GM23338 (cell line): ENCODE measurements around the gene CCDC6. TPM values are rescaled to one million over a fixed set of nuclear protein-coding genes. Genes with fewer than 3 reads are reported as not detected.

Source experiments
- ATAC-seq: fragments of 200-7000 bp; cut with Tn5 transposase; 3 replicates; pipeline ENCODE4 v1.9.1; 2020
- DNase-seq: peaks from one replicate; pipeline ENCODE4 v3.0.0-alpha.2; 2015; ENCODE audit warnings: low spot score
- H2AFZ ChIP-seq: fragments of 200-600 bp; sonication (generic); 2 replicates; pipeline ENCODE4 v1.8.0; 2016; ENCODE audit warnings: antibody characterized with exemption, mild to moderate bottlenecking, moderate library complexity
- H3F3A ChIP-seq: fragments of 200-600 bp; sonication (generic); replicated peaks from 2 replicates; pipeline ENCODE4 v1.8.0; 2017; ENCODE audit warnings: antibody characterized with exemption, mixed run types, low read depth
- H3K27ac ChIP-seq: fragments of 200-600 bp; sonication (generic); 2 replicates; pipeline ENCODE4 v1.6.1; 2016; ENCODE audit warnings: low read depth
- H3K27me3 ChIP-seq: fragments of 200-600 bp; sonication (generic); 2 replicates; pipeline ENCODE4 v1.8.0; 2016; ENCODE audit warnings: mild to moderate bottlenecking, mixed run types, moderate library complexity; ENCODE audit not compliant: insufficient read depth
- H3K36me3 ChIP-seq: fragments of 200-600 bp; sonication (generic); 2 replicates; pipeline ENCODE4 v1.8.0; 2016; ENCODE audit warnings: mild to moderate bottlenecking; ENCODE audit not compliant: insufficient read depth
- H3K4me1 ChIP-seq: fragments of 200-600 bp; sonication (generic); 2 replicates; pipeline ENCODE4 v1.8.0; 2016; ENCODE audit warnings: mild to moderate bottlenecking, moderate library complexity; ENCODE audit not compliant: insufficient read depth
- H3K4me2 ChIP-seq: fragments of 200-600 bp; sonication (generic); 2 replicates; pipeline ENCODE4 v1.7.1; 2017; ENCODE audit warnings: mixed run types
- H3K4me3 ChIP-seq: fragments of 200-600 bp; sonication (generic); 2 replicates; pipeline ENCODE4 v1.6.1; 2016; ENCODE audit warnings: mixed run types
- H3K79me2 ChIP-seq: fragments of 200-600 bp; sonication (generic); replicated peaks from 2 replicates; pipeline ENCODE4 v1.8.0; 2017; ENCODE audit warnings: mild to moderate bottlenecking; ENCODE audit not compliant: insufficient read depth
- H3K9me2 ChIP-seq: fragments of 200-600 bp; sonication (generic); 2 replicates; pipeline ENCODE4 v1.8.0; 2017; ENCODE audit not compliant: insufficient read depth
- H4K20me1 ChIP-seq: fragments of 200-600 bp; sonication (generic); replicated peaks from 2 replicates; pipeline ENCODE4 v1.8.0; 2017; ENCODE audit warnings: mild to moderate bottlenecking; ENCODE audit not compliant: insufficient read depth
- H3K27ac Mint-ChIP-seq: 2 replicates; pipeline ENCODE4 v1.8.0; 2020; ENCODE audit warnings: inconsistent platforms, mild to moderate bottlenecking, moderate library complexity, mixed read lengths
- H3K27me3 Mint-ChIP-seq: 3 replicates; pipeline ENCODE4 v1.8.0; 2022; ENCODE audit warnings: low read depth, mild to moderate bottlenecking, moderate library complexity, mixed read lengths, inconsistent platforms; ENCODE audit not compliant: insufficient read depth, poor library complexity
- H3K36me3 Mint-ChIP-seq: 3 replicates; pipeline ENCODE4 v1.8.0; 2021; ENCODE audit warnings: low read depth, mild to moderate bottlenecking, inconsistent platforms, moderate library complexity, mixed read lengths
- H3K4me1 Mint-ChIP-seq: 3 replicates; pipeline ENCODE4 v1.8.0; 2020; ENCODE audit warnings: mild to moderate bottlenecking, inconsistent platforms, mixed read lengths
- H3K4me3 Mint-ChIP-seq: 3 replicates; pipeline ENCODE4 v1.8.0; 2021; ENCODE audit warnings: moderate library complexity, mild to moderate bottlenecking, inconsistent platforms, mixed read lengths
- H3K9me3 Mint-ChIP-seq: 3 replicates; pipeline ENCODE4 v1.8.0; 2020; ENCODE audit warnings: moderate library complexity, mild to moderate bottlenecking, inconsistent platforms, mixed read lengths
- CTCF ChIP-seq, 2 experiments: fragments of 200-600 bp in 1 of 2; sonication (generic) in 1 of 2; conservative IDR thresholded peaks; 2 replicates each; pipeline versions ENCODE4 v1.5.1 to v1.6.1; 2016 to 2017; ENCODE audit warnings: antibody characterized with exemption in 2 of 2, low read depth in 2 of 2, mild to moderate bottlenecking in 2 of 2, moderate library complexity in 1 of 2
- ETS1 ChIP-seq: IDR thresholded peaks from 2 replicates; pipeline ENCODE4 v1.6.1; 2016; ENCODE audit warnings: antibody characterized with exemption
- EZH2 ChIP-seq: fragments of 200-600 bp; sonication (generic); IDR thresholded peaks from one replicate; pipeline ENCODE4 v1.8.0; 2017; ENCODE audit warnings: antibody characterized with exemption, mild to moderate bottlenecking, low read depth; ENCODE audit not compliant: unreplicated experiment
- EZH2phosphoT487 ChIP-seq: fragments of 200-600 bp; sonication (generic); IDR thresholded peaks from one replicate; pipeline ENCODE4 v1.8.1; 2018; ENCODE audit warnings: antibody characterized with exemption; ENCODE audit not compliant: unreplicated experiment
- JUNB ChIP-seq: IDR thresholded peaks from one replicate; pipeline ENCODE4 v1.6.1; 2016; ENCODE audit warnings: antibody characterized with exemption; ENCODE audit not compliant: unreplicated experiment
- NANOG ChIP-seq: IDR thresholded peaks from 2 replicates; pipeline ENCODE4 v1.6.1; 2016; ENCODE audit warnings: antibody characterized with exemption, borderline replicate concordance
- POLR2AphosphoS5 ChIP-seq: IDR thresholded peaks from 2 replicates; pipeline ENCODE4 v1.6.1; 2016; ENCODE audit warnings: antibody characterized with exemption, low read depth
- REST ChIP-seq: IDR thresholded peaks from one replicate; pipeline ENCODE4 v1.6.1; 2018; ENCODE audit warnings: antibody characterized with exemption; ENCODE audit not compliant: unreplicated experiment
- STAT1 ChIP-seq: IDR thresholded peaks from one replicate; pipeline ENCODE4 v1.6.1; 2016; ENCODE audit warnings: antibody characterized with exemption; ENCODE audit not compliant: unreplicated experiment
- ZNF114 ChIP-seq: fragments of 250-450 bp; sonication (Bioruptor Pico); IDR thresholded peaks from 2 replicates; pipeline ENCODE4 v1.5.0; 2020; ENCODE audit warnings: mild to moderate bottlenecking, moderate library complexity
- ZNF331 ChIP-seq: fragments of 250-450 bp; sonication (Bioruptor Pico); IDR thresholded peaks from 2 replicates; pipeline ENCODE4 v1.5.0; 2020; ENCODE audit warnings: low read depth, mild to moderate bottlenecking, moderate library complexity
- polyA plus RNA-seq: library from polyadenylated mRNA; unstranded; fragments of >200 nt; fragmentation: Nextera tagmentation; extraction: Ambion mirVana; gene quantifications from 2 replicates; pipeline ENCODE4 v1.2.1, GENCODE V29; 2016
- total RNA-seq: library from RNA; depleted of rRNA; stranded (reverse); fragments of >200 nt; shearing (Covaris generic); gene quantifications from 2 replicates; pipeline ENCODE4 v1.2.3, GENCODE V29; 2014

The CCDC6 gene
- total and polyA plus RNA-seq, 2 experiments from 2014 or later = 32.5 to 66.9 TPM

GRCh38 chr10:59887972-59888640, 18.2 kb downstream of the CCDC6 start (continued):
- no peak for TF ChIP-seq POLR2AphosphoS5
- TF ChIP-seq NANOG = no peak
- no peak for TF ChIP-seq JUNB
- no peak for TF ChIP-seq ETS1
- TF ChIP-seq REST = no peak

GRCh38 chr10:59887006-59887405, 19.4 kb downstream of the CCDC6 start:
- no peak for ATAC-seq

More at GRCh38 chr10:59887006-59887405, 19.4 kb downstream of the CCDC6 start:
- Histone ChIP-seq H3F3A (0 out of 2 replicates have a peak, but pooled peaks cover 4% of the 10 kb centered on the region), H3K27me3 (no peaks in the 10 kb centered on the region), H3K36me3 (no peaks in the 10 kb centered on the region), H3K79me2 (peaks cover 95% of the 10 kb centered on the region), H2AFZ (no peak overlapping the region), H3K9me2 (no peaks in the 10 kb centered on the region), H4K20me1 (peaks cover 56% of the 10 kb centered on the region), H3K4me3 (no peak overlapping the region), H3K4me2 (no peak overlapping the region), H3K27ac (no peak overlapping the region), H3K4me1 (peaks cover 43% of the 10 kb centered on the region)
- Mint-ChIP-seq H3K36me3 (peaks cover 8% of the 10 kb centered on the region), H3K27me3 (no peaks in the 10 kb centered on the region), H3K4me3 (no peak overlapping the region), H3K4me1 (peaks cover 66% of the 10 kb centered on the region), H3K9me3 (no peaks in the 10 kb centered on the region), H3K27ac (no peak overlapping the region)
- no peak for DNase-seq
- no peak for TF ChIP-seq NANOG
- TF ChIP-seq EZH2 = no peak
- TF ChIP-seq JUNB = no peak
- no peak for TF ChIP-seq CTCF (conservative IDR thresholded peaks at IDR 0.05; ENCODE audit: low read depth in 2 of 2)
- no peak for TF ChIP-seq STAT1
- TF ChIP-seq ZNF114 (CRISPR knock-in tag) = no peak
- TF ChIP-seq REST = no peak
- no peak for TF ChIP-seq EZH2phosphoT487
- TF ChIP-seq ZNF331 = no peak
